GM18951 (cell line): ENCODE data around the gene HOXC4.

Experiments used
- POLR2A ChIP-seq: IDR thresholded peaks from 4 replicates; pipeline ENCODE4 v1.6.1; 2011; ENCODE audit warnings: mild to moderate bottlenecking; ENCODE audit not compliant: insufficient read length, insufficient read depth; ENCODE audit errors: extremely low read depth
- in situ Hi-C: fragments of 300-500 bp; cut with MboI; formaldehyde crosslinking; loops from one replicate; pipeline ENCODE4 v1.12.0; 2022; ENCODE audit warnings: low sequenced_read_pairs, mixed read lengths, inconsistent platforms; ENCODE audit not compliant: unreplicated experiment

The HOXC4 gene

DNA sequence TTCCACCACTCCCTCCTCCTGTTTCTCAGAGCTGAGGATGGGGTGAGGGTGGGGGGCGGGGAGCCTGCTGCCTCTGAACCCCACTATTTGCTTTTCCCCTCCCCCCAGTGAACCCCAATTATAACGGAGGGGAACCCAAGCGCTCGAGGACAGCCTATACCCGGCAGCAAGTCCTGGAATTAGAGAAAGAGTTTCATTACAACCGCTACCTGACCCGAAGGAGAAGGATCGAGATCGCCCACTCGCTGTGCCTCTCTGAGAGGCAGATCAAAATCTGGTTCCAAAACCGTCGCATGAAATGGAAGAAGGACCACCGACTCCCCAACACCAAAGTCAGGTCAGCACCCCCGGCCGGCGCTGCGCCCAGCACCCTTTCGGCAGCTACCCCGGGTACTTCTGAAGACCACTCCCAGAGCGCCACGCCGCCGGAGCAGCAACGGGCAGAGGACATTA lies 1.1 kb downstream of the HOXC4 start:
- no peak for TF ChIP-seq POLR2A
- in situ Hi-C loops: no loop called here

DNA sequence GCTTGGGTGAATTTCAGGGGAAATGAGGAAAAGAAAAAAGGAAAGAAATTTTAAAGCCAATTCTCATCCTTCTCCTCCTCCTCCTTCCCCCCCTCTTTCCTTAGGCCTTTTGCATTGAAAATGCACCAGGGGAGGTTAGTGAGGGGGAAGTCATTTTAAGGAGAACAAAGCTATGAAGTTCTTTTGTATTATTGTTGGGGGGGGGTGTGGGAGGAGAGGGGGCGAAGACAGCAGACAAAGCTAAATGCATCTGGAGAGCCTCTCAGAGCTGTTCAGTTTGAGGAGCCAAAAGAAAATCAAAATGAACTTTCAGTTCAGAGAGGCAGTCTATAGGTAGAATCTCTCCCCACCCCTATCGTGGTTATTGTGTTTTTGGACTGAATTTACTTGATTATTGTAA lies 1.9 kb downstream of the HOXC4 start:
- in situ Hi-C loops: no loop called here
- TF ChIP-seq POLR2A: no peak

DNA sequence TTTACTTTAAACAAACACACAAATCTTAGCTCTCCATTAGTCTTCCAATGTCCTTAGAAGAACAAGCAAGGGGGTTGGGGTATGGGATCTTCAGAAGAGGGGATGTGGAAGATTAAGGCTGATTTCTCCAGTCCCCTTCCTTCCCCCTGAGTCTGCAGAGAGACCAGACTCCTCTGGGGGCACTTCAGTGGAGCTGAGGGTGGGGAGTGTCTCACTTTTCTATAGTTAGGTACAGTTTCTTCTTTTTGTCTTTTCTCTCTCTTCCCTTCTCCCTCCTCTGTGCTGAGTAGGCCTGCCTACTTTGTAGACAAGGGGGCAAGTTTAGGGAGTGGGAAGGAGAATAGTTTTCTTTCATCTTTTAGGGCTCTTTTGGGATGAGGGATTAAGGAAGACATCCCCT lies 2.5 kb downstream of the HOXC4 start:
- in situ Hi-C loops: no loop called here
- no peak for TF ChIP-seq POLR2A

DNA sequence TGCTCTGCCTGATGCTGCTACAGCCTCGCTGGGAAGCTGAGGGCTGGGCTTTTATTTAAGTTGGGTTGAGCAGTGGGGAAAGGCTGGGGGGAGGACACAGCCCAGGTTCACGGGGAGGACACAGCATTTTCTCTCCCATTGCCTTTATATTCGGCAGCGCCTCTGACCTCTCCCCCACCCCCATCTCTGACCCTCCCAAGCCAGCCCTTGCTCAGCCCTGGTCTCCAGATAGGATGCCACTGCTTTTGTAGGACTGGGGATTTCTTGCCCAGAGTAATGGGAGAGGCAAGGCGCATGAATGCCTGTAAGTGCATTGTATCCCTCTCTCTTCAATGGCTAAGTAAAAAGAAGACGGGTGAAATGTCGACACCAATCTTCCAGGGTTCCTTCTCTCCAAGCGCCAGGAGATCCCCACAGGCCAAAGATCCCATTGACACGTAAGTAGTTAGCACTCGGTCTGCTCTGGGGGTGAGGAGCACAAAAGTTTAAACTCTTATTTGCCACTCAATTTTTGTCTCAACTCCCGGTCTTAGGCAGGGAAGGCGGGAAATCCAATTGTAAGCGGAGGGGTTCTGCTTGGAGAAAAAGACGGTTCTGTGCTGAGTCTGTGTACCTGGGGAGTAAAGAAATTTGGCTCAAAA lies 4.6 kb downstream of the HOXC4 start:
- no peak for TF ChIP-seq POLR2A
- in situ Hi-C loops: no loop called here

DNA sequence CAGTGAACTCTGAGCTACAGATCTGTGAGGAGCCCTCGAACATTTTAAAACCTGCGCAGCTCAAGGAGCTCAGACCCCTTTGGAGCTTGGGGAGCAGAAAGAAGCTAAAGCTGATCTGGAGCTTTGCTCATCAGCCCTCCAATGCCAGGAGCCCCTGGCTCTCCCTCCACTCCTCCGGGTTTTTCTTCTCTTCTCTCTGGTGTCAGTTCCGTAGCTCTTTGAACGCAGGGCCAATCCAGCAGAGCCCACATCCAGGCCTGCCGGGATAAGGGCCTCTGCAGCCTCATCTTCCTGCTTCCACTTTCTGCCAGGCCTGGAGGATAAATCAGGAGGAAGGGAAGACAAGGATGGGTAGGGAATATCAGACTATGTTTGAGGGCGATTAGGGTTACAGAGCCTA lies 6.0 kb downstream of the HOXC4 start:
- in situ Hi-C loops: no loop called here

DNA sequence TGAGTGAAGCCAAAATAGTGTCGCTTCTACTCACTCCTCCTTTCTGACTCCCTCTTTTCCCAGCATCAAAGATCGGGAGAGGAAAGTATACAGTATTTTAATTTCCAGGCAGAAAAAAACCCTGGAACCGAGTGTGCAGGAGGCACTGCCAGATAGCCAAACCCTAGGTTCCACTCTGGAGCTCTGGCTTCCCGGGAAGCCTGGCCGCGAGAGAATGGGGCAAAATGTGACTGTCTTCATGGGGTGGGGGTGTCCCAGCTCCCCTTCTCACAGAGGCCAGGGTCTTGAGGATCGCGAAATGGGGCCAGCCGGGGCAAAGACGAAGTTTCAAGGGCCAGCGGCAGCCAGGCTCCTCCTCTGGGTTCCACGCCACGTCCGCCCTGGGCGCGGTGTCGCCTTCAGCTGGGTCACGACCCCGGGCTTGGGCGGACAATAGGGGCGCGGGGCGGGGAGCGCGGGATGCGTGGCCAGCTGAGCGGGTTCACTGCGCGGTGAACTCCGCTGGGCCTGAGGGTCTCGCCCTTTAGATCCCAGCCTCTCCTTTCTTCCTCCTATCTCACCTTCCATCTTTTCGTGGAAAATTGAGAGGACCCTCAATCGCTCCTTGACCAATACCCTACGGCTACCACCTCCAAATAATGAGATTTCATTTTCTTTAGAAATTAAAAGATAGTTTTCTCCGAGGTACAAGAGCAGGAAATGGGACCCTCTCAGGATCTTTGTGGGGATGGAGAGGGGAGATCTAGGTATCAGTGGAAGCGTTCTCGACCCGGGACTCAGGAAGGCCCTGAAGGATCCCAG lies 6.7 kb downstream of the HOXC4 start:
- in situ Hi-C loops: no loop called here
- TF ChIP-seq POLR2A: no peak

More for the DNA sequence above, 6.0 kb downstream of the HOXC4 start:
- TF ChIP-seq POLR2A: no peak

DNA sequence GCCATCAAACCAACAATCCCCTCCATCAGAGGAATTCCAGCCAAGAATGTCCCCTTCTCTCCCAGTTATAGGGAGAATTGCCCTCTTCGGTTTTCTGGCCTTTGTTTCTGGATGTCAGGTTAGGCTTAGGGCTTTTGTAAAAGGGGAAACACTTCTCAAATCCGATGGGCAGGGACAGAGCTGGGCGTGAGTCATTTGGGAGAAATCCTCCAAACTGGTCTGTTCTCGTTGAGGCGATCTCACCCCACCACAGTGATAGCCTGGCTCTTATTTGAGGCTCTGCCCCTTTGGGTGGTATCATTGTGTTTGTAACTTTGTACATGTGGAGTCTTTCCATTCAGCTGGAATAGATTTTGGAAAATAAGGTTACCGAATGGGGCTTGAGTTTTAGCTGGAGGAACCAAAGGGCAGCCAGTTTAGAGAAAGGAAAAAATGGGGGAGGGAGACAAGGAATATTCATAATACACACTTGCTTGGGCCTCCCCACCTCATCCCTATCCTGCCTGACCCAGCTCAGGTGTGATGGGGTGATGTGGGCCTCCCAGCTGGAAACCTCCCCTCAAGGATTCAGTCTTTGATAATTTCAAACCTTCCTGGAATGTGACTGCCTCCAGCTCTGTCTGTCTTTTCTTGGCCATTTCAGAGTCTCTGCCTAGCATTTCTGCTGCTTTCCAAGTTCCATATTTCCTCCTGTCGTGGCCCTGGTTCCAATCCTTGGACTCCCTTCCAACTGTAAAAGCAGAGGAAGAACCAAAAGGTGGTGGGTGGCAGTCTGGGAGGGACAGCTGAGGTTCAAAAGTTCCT lies 7.5 kb downstream of the HOXC4 start:
- TF ChIP-seq POLR2A: no peak
- in situ Hi-C loops: no loop called here

DNA sequence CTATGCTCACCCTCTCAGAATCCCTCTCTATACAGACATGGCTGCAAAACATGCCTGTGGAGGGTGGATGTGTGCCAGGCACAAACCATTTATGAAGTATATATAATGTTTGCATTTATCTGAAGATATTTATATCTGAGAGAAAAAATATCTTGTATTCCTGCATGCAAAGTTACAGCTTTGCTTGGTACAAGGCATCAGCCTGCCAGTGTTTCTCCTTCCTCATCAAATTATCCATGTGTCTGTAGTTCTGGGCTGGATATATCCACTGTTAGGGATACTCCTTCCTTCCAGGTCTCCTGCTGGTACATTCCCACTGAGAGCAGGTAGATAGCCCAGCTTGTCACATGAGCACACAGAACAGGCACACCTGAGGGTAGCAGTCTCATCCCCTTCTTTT lies 12.0 kb downstream of the HOXC4 start:
- TF ChIP-seq POLR2A: no peak
- in situ Hi-C loops: no loop called here

DNA sequence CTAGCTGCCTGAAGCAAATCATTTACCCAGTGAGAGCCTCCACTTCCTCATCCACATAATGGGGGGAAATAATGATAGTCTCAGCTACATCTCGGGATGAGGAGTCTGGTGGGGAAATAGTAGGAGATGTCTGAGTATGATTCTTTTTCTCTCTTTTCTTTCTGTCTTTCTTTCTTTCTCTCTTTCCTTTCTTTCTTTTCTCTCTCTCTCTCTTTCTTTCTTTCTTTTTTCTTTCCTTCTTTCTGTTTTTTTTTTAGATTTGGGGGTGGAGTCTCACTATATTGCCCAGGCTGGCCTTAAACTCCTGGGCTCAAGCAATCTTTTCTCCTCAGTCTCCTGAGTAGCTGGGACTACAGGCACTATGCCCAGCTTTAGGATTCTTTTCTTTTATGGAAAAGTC lies 12.8 kb downstream of the HOXC4 start:
- no peak for TF ChIP-seq POLR2A
- in situ Hi-C loops: no loop called here

DNA sequence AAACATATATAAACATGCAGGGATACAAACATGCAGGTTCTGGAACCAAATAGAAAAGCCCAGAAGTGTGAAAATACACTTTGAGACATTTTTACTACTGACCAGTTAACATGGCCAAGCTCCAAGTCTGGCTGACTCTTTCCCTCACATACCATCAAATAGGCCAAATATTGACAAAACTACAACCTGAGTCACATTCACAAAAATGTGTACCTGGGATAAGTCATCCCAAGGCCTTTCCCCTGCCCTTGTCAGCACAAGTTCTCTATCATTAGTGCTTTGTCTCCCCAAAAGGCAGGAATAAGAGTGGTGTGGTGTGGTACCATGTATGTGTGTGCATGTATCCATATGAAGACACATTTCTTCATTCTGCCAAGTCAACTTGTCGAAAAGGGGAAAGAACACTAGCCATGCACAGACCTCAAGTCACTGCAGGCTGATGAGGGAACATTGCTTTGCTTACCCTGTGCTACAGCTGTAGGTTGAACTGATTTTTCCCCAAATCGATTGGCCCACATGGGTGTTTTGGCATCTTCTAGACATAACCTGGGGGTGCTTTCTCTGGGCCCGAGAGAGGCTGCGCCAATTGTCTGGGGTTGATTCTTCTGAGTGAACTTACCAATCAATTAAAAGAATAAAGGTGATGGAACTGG lies 14.9 kb downstream of the HOXC4 start:
- no peak for TF ChIP-seq POLR2A

DNA sequence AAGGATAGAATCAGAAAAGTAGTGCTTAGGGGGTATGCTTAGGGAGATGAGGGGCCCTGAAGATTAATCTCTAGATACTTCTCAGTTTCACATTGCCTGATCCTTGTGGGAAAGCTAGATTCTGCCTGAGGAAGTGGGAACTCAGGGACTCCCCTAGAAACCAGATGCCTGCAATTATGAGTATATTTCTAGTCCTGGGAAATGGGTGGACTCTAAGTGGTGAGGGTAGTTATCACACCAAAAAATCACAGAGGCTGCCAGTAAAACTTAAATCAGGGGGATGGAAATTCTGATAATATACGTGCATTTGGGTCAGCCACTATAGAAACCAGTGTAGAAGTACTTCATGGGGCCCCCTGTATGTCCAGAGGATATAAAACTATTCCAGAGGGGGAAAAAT lies 18.3 kb downstream of the HOXC4 start:
- no peak for TF ChIP-seq POLR2A
- in situ Hi-C loops: no loop called here

More for the DNA sequence above, 14.9 kb downstream of the HOXC4 start:
- in situ Hi-C loops: no loop called here

DNA sequence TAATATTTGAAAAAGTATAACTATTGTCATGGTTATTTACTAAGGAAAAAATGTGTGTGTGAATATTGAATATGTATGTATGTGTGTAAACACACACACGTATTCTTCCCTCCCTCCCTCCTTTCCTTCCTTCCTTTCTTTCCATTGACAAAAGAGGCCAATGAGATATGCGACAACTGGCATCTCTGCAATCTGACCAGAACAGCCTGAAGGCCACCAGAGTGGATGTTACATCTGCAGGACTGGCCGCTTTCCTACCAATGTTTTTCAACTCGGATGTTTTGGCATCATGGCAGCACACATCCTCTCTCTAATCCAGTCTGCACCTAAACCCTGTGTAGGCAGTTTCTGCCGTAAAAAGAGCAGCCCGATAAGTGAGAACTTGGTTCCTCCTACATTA lies 20.7 kb downstream of the HOXC4 start:
- in situ Hi-C loops: no loop called here

DNA sequence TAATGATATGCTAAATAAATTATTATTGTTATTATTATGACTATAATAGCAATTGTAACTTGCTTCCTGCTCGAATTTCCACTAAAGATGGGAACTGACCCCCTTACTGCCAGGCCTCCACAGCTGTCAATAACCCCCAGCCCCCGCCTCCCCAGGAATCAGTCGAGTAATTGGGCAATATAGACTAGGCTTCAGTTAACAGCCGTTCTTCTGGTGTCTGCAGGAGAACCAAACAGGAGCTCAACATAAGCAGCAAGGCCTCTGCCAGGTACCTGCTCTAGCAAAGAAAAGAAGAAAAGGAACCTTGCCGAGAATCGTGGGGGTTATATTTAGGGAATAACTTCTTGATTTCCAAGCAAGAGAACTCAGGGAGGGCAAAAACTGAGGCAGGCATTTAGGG lies 21.8 kb downstream of the HOXC4 start:
- in situ Hi-C loops: no loop called here
- no peak for TF ChIP-seq POLR2A

More for the DNA sequence above, 20.7 kb downstream of the HOXC4 start:
- TF ChIP-seq POLR2A: no peak
